ENCODE measurements around the gene UPK2. TPM values are rescaled to one million over a fixed set of nuclear protein-coding genes. Genes with fewer than 3 reads are reported as not detected.
"Not testable (repeated sequence)": the region's sequence is repeated elsewhere in the genome, so short reads cannot be mapped to it uniquely, and the experiment has no call there.

The UPK2 gene
- total RNA-seq, 2 donors from 2014 or later: 0.43 to 7.1 TPM

DNA sequence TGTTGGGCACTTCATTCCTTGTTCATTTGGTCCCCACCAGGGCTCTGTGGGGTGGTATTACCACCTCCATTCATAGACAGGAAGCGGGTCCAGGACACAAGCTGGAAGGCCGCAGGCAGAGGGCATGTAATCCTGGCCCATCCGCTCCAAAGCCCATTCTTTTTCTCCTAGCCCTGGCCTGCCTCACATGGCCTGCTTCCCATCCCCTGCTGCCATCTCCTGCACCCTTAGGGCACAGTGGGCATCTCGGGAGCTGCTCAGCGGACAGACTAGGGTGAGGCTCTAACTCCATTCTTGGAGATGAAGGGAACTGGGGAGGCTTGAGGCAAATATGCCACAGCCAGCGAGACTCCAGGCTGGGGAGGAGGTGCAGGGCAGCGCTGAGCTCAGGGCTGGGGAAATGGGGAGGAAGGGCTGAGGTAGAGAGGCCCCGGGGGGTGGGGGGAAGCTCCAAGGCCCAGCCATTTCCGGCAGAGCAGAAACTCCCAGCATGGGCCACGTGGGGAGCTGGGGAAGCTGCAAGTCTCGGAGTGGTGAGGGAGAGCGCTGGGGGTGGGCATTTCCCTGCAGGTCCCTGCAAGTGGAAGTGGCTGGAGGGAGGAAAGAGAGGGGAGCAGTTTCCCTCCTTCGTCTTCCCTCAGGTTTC, 16.0 kb upstream of the UPK2 start:
- peak overlapping the region; percentile 43 for H3K4me3 Mint-ChIP-seq
- no peaks in the 10 kb centered on the region for H3K36me3 Mint-ChIP-seq (ENCODE audit: low read depth)
- no peak overlapping the region for H3K27ac Mint-ChIP-seq

DNA sequence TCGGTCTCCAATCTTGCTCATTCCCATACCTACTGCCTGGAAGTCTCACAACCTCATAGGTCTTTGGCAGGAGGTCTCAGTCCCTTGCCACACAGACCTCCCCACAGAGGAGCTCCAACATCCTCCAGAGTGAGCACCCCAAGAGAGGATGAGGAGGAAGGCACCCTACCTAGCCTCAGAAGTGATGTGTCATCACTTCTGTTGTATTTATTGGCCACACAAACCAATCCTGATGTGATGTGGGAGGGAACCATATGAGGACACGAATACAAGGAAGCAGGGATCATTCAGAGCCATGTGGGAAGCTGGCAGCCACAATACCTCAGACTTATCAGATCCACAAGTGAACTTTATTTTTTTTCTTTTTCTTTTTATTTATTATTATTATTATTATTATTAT, 9.0 kb upstream of the UPK2 start:
- Mint-ChIP-seq H3K4me3 (no peak overlapping the region), H3K9me3 (no peaks in the 10 kb centered on the region), H3K27ac (no peak overlapping the region), H3K4me1 (peaks cover 5% of the 10 kb centered on the region), H3K36me3 (ENCODE audit: low read depth) (no peaks in the 10 kb centered on the region), H3K27me3 (peaks cover 3% of the 10 kb centered on the region)
- ATAC-seq (replicated peaks): no peak

More for the DNA sequence above, 16.0 kb upstream of the UPK2 start:
- no peaks in the 10 kb centered on the region for H3K27me3 Mint-ChIP-seq
- ATAC-seq (replicated peaks): peak; percentile 85
- H3K9me3 Mint-ChIP-seq: no peaks in the 10 kb centered on the region
- H3K4me1 Mint-ChIP-seq: peaks cover 13% of the 10 kb centered on the region

DNA sequence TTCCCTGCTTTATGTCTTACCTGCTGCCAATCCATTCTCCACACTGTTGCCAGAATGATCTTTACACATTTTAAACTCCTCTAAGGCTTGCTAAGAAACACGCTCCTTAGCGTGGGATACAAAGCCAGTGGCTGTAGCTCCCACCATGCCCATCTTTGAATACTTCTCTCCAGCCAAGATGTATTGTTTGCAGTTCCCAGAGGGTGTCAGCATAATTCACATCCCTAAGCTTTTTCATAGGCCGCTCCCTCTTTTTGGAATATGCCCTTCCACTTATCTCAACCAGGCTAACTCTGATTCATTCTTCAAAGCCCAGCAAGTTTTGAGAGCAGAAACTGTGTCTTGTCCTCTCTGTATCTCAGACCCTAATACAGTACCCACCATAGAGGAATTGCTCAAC, 8.1 kb upstream of the UPK2 start:
- no peak overlapping the region for H3K27ac Mint-ChIP-seq
- H3K4me1 Mint-ChIP-seq: peaks cover 5% of the 10 kb centered on the region
- ATAC-seq (replicated peaks): no peak
- no peaks in the 10 kb centered on the region for H3K36me3 Mint-ChIP-seq (ENCODE audit: low read depth)
- no peaks in the 10 kb centered on the region for H3K9me3 Mint-ChIP-seq
- peaks cover 3% of the 10 kb centered on the region for H3K27me3 Mint-ChIP-seq
- no peak overlapping the region for H3K4me3 Mint-ChIP-seq

DNA sequence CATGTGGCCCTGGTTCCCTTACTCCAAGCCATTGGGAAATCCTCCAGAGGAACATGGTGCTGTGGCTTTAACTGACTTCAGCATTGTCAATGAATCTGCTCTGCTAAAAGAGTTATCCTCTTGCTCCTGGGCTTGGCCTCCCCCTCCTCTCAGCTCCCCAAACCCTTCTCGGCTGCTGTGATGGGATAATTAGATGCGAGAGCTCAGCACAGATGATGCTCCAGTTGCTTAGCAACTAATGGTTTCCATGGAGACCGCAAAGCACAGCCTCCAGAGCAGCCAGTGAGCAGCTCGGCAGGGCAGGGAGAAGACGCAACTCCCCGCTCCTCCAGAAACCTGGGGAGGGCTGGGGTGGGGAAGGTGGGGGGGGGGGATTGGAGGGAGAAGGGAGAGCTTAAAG, 2.8 kb upstream of the UPK2 start:
- Mint-ChIP-seq H3K27ac (no peak overlapping the region), H3K4me3 (no peak overlapping the region), H3K36me3 (ENCODE audit: low read depth) (no peaks in the 10 kb centered on the region), H3K27me3 (peaks cover 3% of the 10 kb centered on the region), H3K9me3 (no peaks in the 10 kb centered on the region), H3K4me1 (no peaks in the 10 kb centered on the region)
- no peak for ATAC-seq (replicated peaks)

DNA sequence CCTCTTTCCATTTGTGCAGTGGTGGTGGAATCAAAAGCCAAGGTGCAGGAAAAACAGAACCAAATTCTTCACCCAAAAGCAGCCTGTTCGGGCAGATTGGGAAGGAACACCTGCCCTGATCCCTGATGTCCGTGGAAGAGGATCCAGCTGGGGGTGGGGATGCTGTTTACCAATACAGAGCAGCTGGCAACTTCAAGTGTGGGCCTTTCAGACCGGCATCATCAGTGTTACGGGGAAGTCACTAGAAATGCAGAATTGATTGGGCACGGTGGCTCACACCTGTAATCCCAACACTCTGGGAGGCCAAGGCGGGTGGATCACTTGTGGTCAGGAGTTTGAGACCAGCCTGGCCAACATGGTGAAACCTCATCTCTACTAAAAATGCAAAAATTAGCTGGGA, 2.1 kb upstream of the UPK2 start:
- not testable (repeated sequence) for H3K36me3 Mint-ChIP-seq (ENCODE audit: low read depth); H3K9me3 Mint-ChIP-seq; H3K4me1 Mint-ChIP-seq; H3K27me3 Mint-ChIP-seq; H3K27ac Mint-ChIP-seq; H3K4me3 Mint-ChIP-seq; ATAC-seq (replicated peaks)

DNA sequence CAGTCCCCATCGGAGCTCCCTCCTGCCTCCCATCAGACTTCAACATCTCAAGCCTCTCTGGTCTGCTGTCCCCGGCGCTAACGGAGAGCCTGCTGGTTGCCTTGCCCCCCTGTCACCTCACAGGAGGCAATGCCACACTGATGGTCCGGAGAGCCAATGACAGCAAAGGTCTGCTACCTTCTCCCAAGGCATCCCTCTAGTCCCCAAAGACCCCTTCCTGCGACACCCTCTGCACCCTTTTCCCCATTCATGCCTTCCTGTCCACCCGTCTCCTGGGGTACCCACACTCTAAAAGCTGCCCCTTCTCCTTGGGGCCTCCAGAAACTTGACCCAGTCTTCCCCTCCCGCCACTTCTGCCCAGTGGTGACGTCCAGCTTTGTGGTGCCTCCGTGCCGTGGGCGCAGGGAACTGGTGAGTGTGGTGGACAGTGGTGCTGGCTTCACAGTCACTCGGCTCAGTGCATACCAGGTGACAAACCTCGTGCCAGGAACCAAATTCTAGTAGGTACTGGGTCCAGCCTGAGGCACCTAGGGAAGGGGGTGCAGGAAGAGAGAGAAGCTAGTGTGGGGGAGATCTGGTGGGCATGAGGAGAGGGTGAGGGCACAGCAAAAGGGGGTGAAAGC, 860 bp downstream of the UPK2 start:
- Mint-ChIP-seq H3K9me3 (no peaks in the 10 kb centered on the region), H3K27ac (no peak overlapping the region), H3K4me3 (no peak overlapping the region), H3K27me3 (no peaks in the 10 kb centered on the region), H3K36me3 (ENCODE audit: low read depth) (no peaks in the 10 kb centered on the region), H3K4me1 (no peaks in the 10 kb centered on the region)
- ATAC-seq (replicated peaks): no peak

DNA sequence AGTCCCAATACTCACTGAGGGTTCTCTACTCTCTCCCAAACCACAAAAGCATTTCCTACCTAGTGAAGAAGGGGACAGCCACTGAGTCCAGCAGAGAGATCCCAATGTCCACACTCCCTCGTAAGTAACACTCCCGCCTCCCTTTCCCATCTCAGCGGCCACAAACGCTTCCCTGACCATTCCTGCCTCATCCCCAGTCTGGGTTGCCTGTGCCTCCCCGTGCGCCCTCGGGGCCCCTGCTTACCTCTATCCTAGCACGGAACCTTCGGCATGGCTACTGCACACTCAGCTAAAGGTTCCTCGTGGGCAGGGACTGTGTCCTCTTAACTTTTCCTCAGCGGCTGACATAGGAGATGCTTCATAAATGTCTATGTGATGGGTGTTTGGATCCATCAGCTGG, 1.5 kb downstream of the UPK2 start:
- no peak overlapping the region for H3K4me3 Mint-ChIP-seq
- no peaks in the 10 kb centered on the region for H3K27me3 Mint-ChIP-seq
- no peaks in the 10 kb centered on the region for H3K4me1 Mint-ChIP-seq
- H3K9me3 Mint-ChIP-seq: no peaks in the 10 kb centered on the region
- no peaks in the 10 kb centered on the region for H3K36me3 Mint-ChIP-seq (ENCODE audit: low read depth)
- no peak overlapping the region for H3K27ac Mint-ChIP-seq
- no peak for ATAC-seq (replicated peaks)

DNA sequence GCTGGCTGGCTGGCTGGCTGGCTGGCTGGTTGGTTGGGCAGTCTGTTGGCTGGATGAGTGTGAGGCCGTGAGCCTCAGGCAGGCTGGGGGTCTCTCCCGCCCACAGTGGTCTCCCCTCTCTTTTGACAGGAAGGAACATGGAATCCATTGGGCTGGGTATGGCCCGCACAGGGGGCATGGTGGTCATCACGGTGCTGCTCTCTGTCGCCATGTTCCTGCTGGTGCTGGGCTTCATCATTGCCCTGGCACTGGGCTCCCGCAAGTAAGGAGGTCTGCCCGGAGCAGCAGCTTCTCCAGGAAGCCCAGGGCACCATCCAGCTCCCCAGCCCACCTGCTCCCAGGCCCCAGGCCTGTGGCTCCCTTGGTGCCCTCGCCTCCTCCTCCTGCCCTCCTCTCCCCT, 1.9 kb downstream of the UPK2 start:
- Mint-ChIP-seq H3K36me3 (ENCODE audit: low read depth) (no peaks in the 10 kb centered on the region), H3K27me3 (no peaks in the 10 kb centered on the region), H3K4me1 (no peaks in the 10 kb centered on the region)

DNA sequence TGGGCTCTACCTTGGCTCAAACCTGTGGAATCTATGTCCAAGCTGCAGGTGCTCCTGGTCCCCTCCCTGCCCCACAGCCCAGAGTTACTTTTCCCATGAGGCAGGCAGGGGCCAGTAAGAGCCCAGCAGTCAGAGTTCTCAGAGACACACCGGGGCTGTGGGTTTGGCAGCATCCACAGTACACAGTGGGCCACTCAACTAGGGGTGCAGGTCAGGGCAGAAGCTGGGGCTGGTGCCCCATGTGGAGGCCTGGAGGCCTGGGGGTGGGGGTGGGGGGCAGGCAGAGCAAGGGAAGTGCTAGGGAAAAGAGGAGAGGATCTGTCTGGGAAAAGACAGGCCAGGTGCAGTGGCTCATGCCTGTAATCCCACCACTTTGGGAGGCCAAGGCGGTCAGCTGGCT, 2.5 kb downstream of the UPK2 start:
- no peak for ATAC-seq (replicated peaks)
- H3K27ac Mint-ChIP-seq: no peak overlapping the region
- H3K27me3 Mint-ChIP-seq: no peaks in the 10 kb centered on the region

More for the DNA sequence above, 1.9 kb downstream of the UPK2 start:
- ATAC-seq (replicated peaks): no peak
- H3K4me3 Mint-ChIP-seq: no peak overlapping the region
- H3K27ac Mint-ChIP-seq: no peak overlapping the region
- H3K9me3 Mint-ChIP-seq: no peaks in the 10 kb centered on the region

DNA sequence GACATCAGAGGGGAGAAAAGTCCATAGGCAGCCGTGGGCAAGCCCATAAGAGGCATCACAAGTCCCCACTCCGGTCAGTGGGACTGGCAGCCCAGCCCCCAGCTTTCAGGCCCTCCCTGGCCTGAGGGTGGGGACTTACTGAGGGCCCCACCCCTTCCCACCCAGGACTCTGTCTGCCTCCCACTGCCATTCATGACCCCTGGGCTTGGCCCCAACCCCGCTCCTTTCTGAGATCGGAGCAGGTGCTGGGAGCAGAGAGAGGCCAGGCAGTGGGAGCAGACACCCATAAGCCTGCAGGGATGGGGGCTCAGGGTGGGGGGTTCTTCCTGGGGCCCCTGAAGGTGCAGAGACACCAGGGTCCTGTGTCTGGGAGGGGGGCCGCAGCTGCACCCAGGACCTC, 5.1 kb downstream of the UPK2 start:
- Mint-ChIP-seq H3K27me3 (no peaks in the 10 kb centered on the region), H3K36me3 (ENCODE audit: low read depth) (no peaks in the 10 kb centered on the region), H3K9me3 (no peaks in the 10 kb centered on the region), H3K27ac (no peak overlapping the region), H3K4me1 (no peaks in the 10 kb centered on the region), H3K4me3 (no peak overlapping the region)
- ATAC-seq (replicated peaks): no peak

More for the DNA sequence above, 2.5 kb downstream of the UPK2 start:
- Mint-ChIP-seq H3K9me3 (no peaks in the 10 kb centered on the region), H3K4me1 (no peaks in the 10 kb centered on the region), H3K36me3 (ENCODE audit: low read depth) (no peaks in the 10 kb centered on the region), H3K4me3 (no peak overlapping the region)

DNA sequence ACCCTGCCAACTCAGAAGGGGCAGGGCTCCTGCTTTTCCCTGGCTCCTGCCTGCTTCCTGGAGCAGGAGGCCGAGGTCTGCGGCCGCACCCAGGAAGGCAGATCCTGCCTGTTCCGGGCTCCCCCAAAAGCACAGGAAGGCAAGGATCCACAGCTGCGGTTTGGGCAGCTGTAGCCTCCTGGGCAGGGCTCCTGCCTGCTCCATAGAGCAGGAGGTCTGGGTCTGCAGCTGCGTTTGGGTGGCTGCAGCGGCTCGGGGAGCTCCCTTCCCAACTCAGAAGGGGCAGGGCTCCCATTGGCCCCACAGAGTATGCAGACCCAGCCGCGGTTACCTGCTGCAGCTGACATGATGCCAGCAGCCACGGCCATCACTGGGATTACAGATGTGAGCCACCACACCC, 5.5 kb downstream of the UPK2 start:
- H3K27me3 Mint-ChIP-seq: no peaks in the 10 kb centered on the region
- H3K4me3 Mint-ChIP-seq: no peak overlapping the region
- H3K9me3 Mint-ChIP-seq: no peaks in the 10 kb centered on the region
- H3K4me1 Mint-ChIP-seq: no peaks in the 10 kb centered on the region
- no peaks in the 10 kb centered on the region for H3K36me3 Mint-ChIP-seq (ENCODE audit: low read depth)
- no peak overlapping the region for H3K27ac Mint-ChIP-seq
- no peak for ATAC-seq (replicated peaks)

DNA sequence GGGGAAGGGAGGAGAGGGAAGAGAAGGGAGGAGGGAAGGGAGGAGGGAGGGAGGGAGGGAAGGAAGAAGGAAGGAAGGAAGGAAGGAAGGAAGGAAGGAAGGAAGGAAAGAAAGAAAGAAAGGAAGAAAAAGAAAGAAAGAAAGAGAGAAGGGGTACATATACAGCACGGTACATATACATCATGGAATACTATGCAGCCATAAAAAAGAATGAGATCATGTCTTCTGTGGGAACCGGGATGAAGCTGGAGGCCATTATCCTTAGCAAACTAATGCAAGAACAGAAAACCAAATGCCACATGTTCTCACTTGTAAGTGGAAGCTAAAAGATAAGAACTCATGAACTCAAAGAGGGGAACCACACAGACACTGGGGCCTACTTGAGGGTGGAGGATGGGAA, 13.4 kb downstream of the UPK2 start:
- H3K27me3 Mint-ChIP-seq; ATAC-seq (replicated peaks); H3K36me3 Mint-ChIP-seq (ENCODE audit: low read depth); H3K9me3 Mint-ChIP-seq; H3K27ac Mint-ChIP-seq; H3K4me3 Mint-ChIP-seq; H3K4me1 Mint-ChIP-seq: not testable (repeated sequence)

DNA sequence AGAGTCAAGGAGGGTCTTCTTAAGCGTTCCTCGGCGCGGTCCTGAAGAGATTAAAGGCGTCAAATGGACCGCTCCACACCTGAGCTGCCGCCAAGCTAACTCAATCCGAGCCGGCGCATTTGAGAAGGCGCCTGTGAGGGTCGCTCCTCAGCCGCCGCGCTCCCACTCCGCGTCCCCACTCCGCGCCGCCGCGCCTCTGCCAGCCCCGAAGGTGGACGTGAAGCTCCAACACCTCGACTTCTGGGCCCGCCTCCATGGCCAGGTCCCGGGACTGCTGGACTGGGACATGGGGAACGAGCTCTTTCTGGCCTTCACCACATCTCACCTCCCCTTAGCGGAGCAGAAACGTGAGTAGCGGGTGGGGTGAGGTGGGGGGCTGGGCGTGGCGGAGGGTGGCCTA, 15.5 kb downstream of the UPK2 start, which contains the start of gene FOXR1:
Gene FOXR1 (plus strand): TSS at position 116 of the 400 bp plus-strand sequence. CDS start 171 bp downstream, at position 287.
- H3K4me1 Mint-ChIP-seq: no peaks in the 10 kb centered on the region
- no peak for ATAC-seq (replicated peaks)
- H3K9me3 Mint-ChIP-seq: no peaks in the 10 kb centered on the region
- H3K36me3 Mint-ChIP-seq (ENCODE audit: low read depth): no peaks in the 10 kb centered on the region
- peaks cover 11% of the 10 kb centered on the region for H3K27me3 Mint-ChIP-seq
- no peak within 1 kb of the TSS for H3K27ac Mint-ChIP-seq
- no peak within 1 kb of the TSS for H3K4me3 Mint-ChIP-seq

DNA sequence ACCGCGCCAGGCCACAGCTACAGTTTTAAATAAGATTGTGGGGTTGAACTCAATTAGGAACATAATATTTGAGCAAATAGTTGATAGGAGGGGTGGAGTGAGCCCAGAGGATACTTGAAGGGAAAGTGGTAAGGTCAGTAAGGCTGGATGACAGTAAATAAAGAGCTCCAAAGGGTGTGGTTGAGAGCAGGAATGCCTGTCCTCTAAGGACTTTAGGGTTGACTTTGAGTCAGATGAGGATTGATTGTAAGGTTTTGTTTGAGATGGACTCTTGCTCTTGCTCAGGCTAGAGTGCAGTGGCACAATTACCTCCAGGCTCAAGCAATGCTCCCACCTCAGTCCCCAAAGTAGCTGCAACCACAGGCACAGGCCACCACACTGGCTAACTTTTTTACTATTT, 17.9 kb downstream of the UPK2 start:
- no peaks in the 10 kb centered on the region for H3K4me1 Mint-ChIP-seq
- no peaks in the 10 kb centered on the region for H3K36me3 Mint-ChIP-seq (ENCODE audit: low read depth)
- H3K27me3 Mint-ChIP-seq: peaks cover 11% of the 10 kb centered on the region
- no peak for ATAC-seq (replicated peaks)
- no peak overlapping the region for H3K4me3 Mint-ChIP-seq
- H3K9me3 Mint-ChIP-seq: no peaks in the 10 kb centered on the region
- H3K27ac Mint-ChIP-seq: no peak overlapping the region

DNA sequence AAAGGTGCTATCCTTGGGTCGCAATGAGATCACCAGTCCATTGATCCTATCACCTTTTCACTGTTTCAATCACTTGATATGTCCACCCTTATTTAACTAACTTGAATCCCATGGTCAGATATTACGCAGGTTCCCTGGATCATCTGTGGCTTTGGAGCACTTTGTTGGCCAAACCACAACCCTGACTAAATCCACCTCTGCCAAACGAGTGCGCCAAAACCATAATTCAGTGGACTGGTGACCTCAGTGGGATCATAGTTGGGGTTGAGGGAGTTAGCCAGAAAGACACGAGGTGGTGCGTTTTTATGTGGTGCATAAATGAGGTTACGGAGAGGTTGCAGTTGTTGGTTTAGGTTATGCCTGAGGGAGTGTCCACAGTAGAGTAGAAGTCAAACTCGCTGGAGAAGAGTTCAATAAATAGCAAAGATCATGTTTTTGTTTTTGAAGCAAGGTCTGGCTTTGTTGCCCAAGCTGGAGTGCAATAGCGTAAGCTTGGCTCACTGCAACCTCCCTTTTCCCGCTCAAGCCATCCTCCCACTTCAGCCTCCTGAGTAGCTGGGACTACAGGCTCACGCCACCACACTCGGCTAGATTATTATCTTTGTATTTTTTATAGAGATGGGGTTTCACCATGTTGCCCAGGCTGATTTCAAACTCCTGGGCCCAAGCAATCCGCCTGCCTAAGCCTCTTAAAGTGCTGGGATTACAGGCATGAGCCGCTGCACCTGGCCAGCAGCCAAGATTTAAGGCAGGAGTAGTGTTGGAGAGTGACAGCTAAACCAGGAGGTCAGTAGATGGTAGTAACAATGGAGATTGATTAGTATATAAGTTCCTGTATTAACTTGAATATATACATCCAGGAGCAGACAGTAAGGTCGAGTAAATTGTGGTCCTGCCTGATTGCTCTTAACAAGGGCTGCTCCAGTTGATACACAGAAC, 19.9 kb downstream of the UPK2 start:
- Mint-ChIP-seq H3K9me3 (no peaks in the 10 kb centered on the region), H3K36me3 (ENCODE audit: low read depth) (no peaks in the 10 kb centered on the region), H3K27me3 (peaks cover 11% of the 10 kb centered on the region), H3K4me1 (no peaks in the 10 kb centered on the region), H3K27ac (no peak overlapping the region), H3K4me3 (no peak overlapping the region)
- no peak for ATAC-seq (replicated peaks)

All from activated T-helper 17 cell treated with anti-CD3 and anti-CD28 coated beads, Interleukin-2, amount 50 U/mL, for 72 hours (primary cell).